Right lung (tissue), 5 donors: Measurements from ENCODE around the gene MRPL51. TPM values are rescaled to one million over a fixed set of nuclear protein-coding genes. Genes with fewer than 3 reads are reported as not detected.

Source experiments
- DNase-seq, 2 donors: peaks; one replicate each; pipeline ENCODE4 v3.0.0-alpha.2; 2013
- polyA plus RNA-seq, 5 donors: library from polyadenylated mRNA; unstranded; fragments of 120-200 nt; gene quantifications; one replicate each; pipeline versions ENCODE4 v1.2.1 to v1.2.3, GENCODE V29; 2013; ENCODE audit warnings: inconsistent platforms in 1 of 5, low replicate concordance in 1 of 5; ENCODE audit not compliant: insufficient read length in 5 of 5, insufficient read depth in 1 of 5

The MRPL51 gene
- polyA plus RNA-seq, 5 donors = 145 to 169 (median 167) TPM

GRCh38 chr12:6463216-6463615 is 29.8 kb downstream of the MRPL51 start:
- no peak for DNase-seq

- DNase-seq = no peak
Measured at GRCh38 chr12:6462234-6462995, 30.6 kb downstream of the MRPL51 start.

- no peak for DNase-seq
Measured at GRCh38 chr12:6461401-6462233, 31.4 kb downstream of the MRPL51 start.

- DNase-seq = no peak
Measured at GRCh38 chr12:6460751-6461371, 32.2 kb downstream of the MRPL51 start.

- DNase-seq = no peak
Measured at GRCh38 chr12:6459004-6459337, 34.1 kb downstream of the MRPL51 start.

GRCh38 chr12:6458281-6459003 is 34.6 kb downstream of the MRPL51 start:
- no peak for DNase-seq

- DNase-seq = no peak
Measured at GRCh38 chr12:6457220-6457945, 35.7 kb downstream of the MRPL51 start.

- no peak for DNase-seq
Measured at GRCh38 chr12:6452944-6453630, 40.0 kb downstream of the MRPL51 start.

GRCh38 chr12:6452245-6452943 is 40.7 kb downstream of the MRPL51 start:
- no peak for DNase-seq

GRCh38 chr12:6451348-6452244 is 41.5 kb downstream of the MRPL51 start, which contains the start of gene TAPBPL:
Gene TAPBPL, plus strand, starts transcription at chr12:6452042. Its CDS starts 207 bp downstream, at chr12:6452249.
- peak; percentile 84 to 85 for DNase-seq

- DNase-seq = no peak
Measured at GRCh38 chr12:6450869-6451347, 42.2 kb downstream of the MRPL51 start.

- DNase-seq = no peak
Measured at GRCh38 chr12:6450091-6450868, 42.8 kb downstream of the MRPL51 start.

GRCh38 chr12:6444704-6445688 is 48.1 kb downstream of the MRPL51 start, which contains the start of gene CD27:
Gene CD27, plus strand, starts transcription at chr12:6444955. Its CDS starts 141 bp downstream, at chr12:6445096.
- DNase-seq = no peak

- DNase-seq = no peak
Measured at GRCh38 chr12:6444031-6444430, 49.0 kb downstream of the MRPL51 start.

- DNase-seq = no peak
Measured at GRCh38 chr12:6443361-6443983, 49.6 kb downstream of the MRPL51 start.

- DNase-seq = no peak
Measured at GRCh38 chr12:6442836-6443235, 50.2 kb downstream of the MRPL51 start.
